Measurements from ENCODE around the gene RASGRF1. TPM values are rescaled to one million over a fixed set of nuclear protein-coding genes. Genes with fewer than 3 reads are reported as not detected.
A peak's percentile ranks its signal among the peaks of the same experiment; 100 is the strongest.

RASGRF1 gene
- total and polyA plus RNA-seq, 2 donors (not counting 1 experiment from before 2014, with no cell fraction given): 1.0 to 9.4 TPM

DNA sequence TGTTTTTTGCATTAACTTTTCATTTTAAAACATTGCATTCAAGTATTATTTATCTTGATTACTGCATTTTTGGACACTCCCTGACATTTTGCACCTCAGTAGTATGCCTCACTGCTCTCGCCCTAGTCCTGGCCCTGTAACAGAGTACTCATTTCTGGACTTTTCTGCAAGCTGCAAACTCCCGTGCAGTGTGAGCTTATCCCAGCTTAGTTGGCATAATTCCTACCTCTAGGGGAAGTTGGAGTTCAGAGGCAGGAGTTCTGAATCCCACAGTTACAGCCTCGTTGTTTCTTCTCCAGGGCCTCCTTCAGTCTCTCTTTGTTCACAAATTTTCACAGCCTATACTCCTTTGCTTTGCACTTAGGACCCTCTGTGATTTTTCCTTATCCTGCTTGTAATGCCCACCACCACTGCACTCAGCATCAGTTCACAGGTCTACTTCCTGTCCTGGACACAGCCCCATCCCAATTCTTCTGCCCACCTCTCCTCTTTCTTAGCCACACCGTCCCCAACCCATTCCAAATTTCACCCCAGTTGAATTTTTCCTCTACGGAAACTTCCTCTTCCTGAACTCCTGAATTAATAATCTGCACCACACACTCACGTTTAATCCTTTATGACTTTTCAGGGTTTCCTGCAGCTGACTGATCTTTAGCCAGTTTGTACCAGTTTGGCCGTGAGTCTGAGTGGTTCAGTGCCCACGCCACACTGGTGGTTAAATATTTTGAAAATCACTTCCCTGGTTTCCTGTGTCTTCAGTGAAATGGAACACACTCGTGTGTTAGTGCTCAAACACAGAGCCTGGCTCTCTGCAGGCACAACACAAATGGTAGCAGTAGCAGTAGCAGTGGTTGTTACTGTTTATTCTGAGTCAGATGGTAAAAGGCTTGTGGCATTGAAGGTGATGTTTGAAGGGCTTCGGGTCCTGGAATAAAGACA is 139.4 kb downstream of the RASGRF1 start:
- H3K36me3 ChIP-seq (replicated peaks in 1 of 2; ENCODE audit: control extremely low read depth in 1 of 2, control insufficient read depth in 1 of 2, extremely low read depth in 1 of 2, insufficient read depth in 2 of 2, low read length in 1 of 2): no peaks in the 10 kb centered on the region
- H3K9me3 ChIP-seq (ENCODE audit: control extremely low read depth in 1 of 3, control insufficient read depth in 2 of 3, insufficient read depth in 1 of 3, low read length in 2 of 3): no peaks in the 10 kb centered on the region
- no peaks in the 10 kb centered on the region for H3K79me2 ChIP-seq (ENCODE audit: control insufficient read depth, insufficient read depth, low read length)
- H3K4me1 Mint-ChIP-seq: peaks cover 31% of the 10 kb centered on the region
- H3K27ac ChIP-seq (ENCODE audit: low read length in 2 of 2): no peak overlapping the region
- peak overlapping the region; percentile 69 for H3K4me3 Mint-ChIP-seq
- intact Hi-C loops (cut with micrococcal nuclease): no loop called here
- peak overlapping the region; percentile 1 for H3K27ac Mint-ChIP-seq
- peaks cover 15 to 19% of the 10 kb centered on the region in 2 donors for H3K4me1 ChIP-seq (ENCODE audit: control insufficient read depth in 2 of 2, insufficient read depth in 2 of 2, low read length in 2 of 2)
- no peak overlapping the region for H2AFZ ChIP-seq (ENCODE audit: insufficient read depth, low read depth, low read length, poor library complexity, severe bottlenecking)
- H3K27me3 ChIP-seq (replicated peaks in 1 of 4; ENCODE audit: control extremely low read depth in 1 of 4, control insufficient read depth in 3 of 4, insufficient read depth in 4 of 4, low read length in 3 of 4): no peaks in the 10 kb centered on the region
- ChIA-PET CTCF (interaction anchor here (1.7 to 2.2 kb wide), 2 partner anchors 74 to 233 kb away, joined by 5 to 8 read pairs; no protein-coding TSS in a partner anchor), POLR2A (no interaction called here)
- no peaks in the 10 kb centered on the region for H3K9me3 Mint-ChIP-seq (ENCODE audit: insufficient read depth)
- TF ChIP-seq, protein P1, sequence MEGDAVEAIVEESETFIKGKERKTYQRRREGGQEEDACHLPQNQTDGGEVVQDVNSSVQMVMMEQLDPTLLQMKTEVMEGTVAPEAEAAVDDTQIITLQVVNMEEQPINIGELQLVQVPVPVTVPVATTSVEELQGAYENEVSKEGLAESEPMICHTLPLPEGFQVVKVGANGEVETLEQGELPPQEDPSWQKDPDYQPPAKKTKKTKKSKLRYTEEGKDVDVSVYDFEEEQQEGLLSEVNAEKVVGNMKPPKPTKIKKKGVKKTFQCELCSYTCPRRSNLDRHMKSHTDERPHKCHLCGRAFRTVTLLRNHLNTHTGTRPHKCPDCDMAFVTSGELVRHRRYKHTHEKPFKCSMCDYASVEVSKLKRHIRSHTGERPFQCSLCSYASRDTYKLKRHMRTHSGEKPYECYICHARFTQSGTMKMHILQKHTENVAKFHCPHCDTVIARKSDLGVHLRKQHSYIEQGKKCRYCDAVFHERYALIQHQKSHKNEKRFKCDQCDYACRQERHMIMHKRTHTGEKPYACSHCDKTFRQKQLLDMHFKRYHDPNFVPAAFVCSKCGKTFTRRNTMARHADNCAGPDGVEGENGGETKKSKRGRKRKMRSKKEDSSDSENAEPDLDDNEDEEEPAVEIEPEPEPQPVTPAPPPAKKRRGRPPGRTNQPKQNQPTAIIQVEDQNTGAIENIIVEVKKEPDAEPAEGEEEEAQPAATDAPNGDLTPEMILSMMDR (IDR thresholded peaks at IDR 0.05): no peak
- TF ChIP-seq EZH2 (IDR thresholded peaks at IDR 0.05; ENCODE audit: borderline replicate concordance, insufficient read depth, low read depth, low read length, poor library complexity, severe bottlenecking): no peak
- DNase-seq: peak; percentile 41
- no peak overlapping the region for H3K9ac ChIP-seq (ENCODE audit: low read length)
- H3K27me3 Mint-ChIP-seq: no peaks in the 10 kb centered on the region
- peak overlapping the region in 1 of 5 experiments; percentile 11 for H3K4me3 ChIP-seq (ENCODE audit: control extremely low read depth in 1 of 5, extremely low read depth in 1 of 5, insufficient read depth in 1 of 5, low read depth in 2 of 5, low read length in 4 of 5)
- WGBS (ENCODE audit: insufficient coverage): 34% methylated on average over 8 of the region's 10 CpGs
- peak overlapping the region; percentile 60 for H3K4me2 ChIP-seq (replicated peaks; ENCODE audit: low read depth, low read length, poor library complexity, severe bottlenecking)
- peak; percentile 80 for ATAC-seq (ENCODE audit: low read depth)
- H4K20me1 ChIP-seq (ENCODE audit: control insufficient read depth, insufficient read depth, low read length, poor library complexity, severe bottlenecking): no peaks in the 10 kb centered on the region

DNA sequence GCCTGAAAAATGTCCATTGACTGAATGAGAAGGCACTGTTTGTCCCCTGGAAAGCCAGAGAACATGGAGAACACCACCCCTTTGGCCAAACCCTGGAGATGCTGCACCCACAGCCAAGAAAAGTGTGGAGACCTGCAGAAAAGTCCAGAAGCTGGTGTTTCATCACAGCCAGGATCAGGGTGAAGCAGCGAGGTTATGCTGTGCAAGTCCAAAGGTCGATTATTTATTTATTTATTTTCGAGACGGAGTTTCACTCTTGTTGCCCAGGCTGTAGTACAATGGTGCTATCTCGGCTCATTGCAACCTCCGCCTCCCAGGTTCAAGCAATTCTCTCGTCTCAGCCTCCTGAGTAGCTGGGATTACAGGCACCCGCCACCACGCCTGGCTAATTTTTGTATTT is 140.2 kb downstream of the RASGRF1 start:
- H3K79me2 ChIP-seq (ENCODE audit: control insufficient read depth, insufficient read depth, low read length): peaks cover 6% of the 10 kb centered on the region
- H4K20me1 ChIP-seq (ENCODE audit: control insufficient read depth, insufficient read depth, low read length, poor library complexity, severe bottlenecking): no peaks in the 10 kb centered on the region
- no peak overlapping the region for H3K4me3 ChIP-seq (ENCODE audit: control extremely low read depth in 1 of 5, extremely low read depth in 1 of 5, insufficient read depth in 1 of 5, low read depth in 2 of 5, low read length in 4 of 5)
- intact Hi-C loops (cut with micrococcal nuclease): no loop called here
- no peak for ATAC-seq (ENCODE audit: low read depth)
- DNase-seq: no peak
- no peak overlapping the region for H3K9ac ChIP-seq (ENCODE audit: low read length)
- Mint-ChIP-seq H3K4me3 (no peak overlapping the region), H3K9me3 (ENCODE audit: insufficient read depth) (no peaks in the 10 kb centered on the region), H3K27ac (no peak overlapping the region), H3K27me3 (no peaks in the 10 kb centered on the region), H3K4me1 (peaks cover 32% of the 10 kb centered on the region)
- H3K27me3 ChIP-seq (replicated peaks in 1 of 4; ENCODE audit: control extremely low read depth in 1 of 4, control insufficient read depth in 3 of 4, insufficient read depth in 4 of 4, low read length in 3 of 4): no peaks in the 10 kb centered on the region
- CTCF ChIA-PET: interaction anchor here (0.9 to 2.2 kb wide), 3 partner anchors 57 to 234 kb away, joined by 3 to 8 read pairs (median 5); no protein-coding TSS in a partner anchor
- H3K36me3 ChIP-seq (replicated peaks in 1 of 2; ENCODE audit: control extremely low read depth in 1 of 2, control insufficient read depth in 1 of 2, extremely low read depth in 1 of 2, insufficient read depth in 2 of 2, low read length in 1 of 2): no peaks in the 10 kb centered on the region
- TF ChIP-seq, protein P1 (IDR thresholded peaks at IDR 0.05): no peak
- TF ChIP-seq EZH2 (IDR thresholded peaks at IDR 0.05; ENCODE audit: borderline replicate concordance, insufficient read depth, low read depth, low read length, poor library complexity, severe bottlenecking): no peak
- no peak overlapping the region for H3K4me2 ChIP-seq (replicated peaks; ENCODE audit: low read depth, low read length, poor library complexity, severe bottlenecking)
- POLR2A ChIA-PET: no interaction called here
- WGBS (ENCODE audit: insufficient coverage): 98% methylated on average over 4 of the region's 9 CpGs
- H3K4me1 ChIP-seq (ENCODE audit: control insufficient read depth in 2 of 2, insufficient read depth in 2 of 2, low read length in 2 of 2): peaks cover 19% of the 10 kb centered on the region in 2 donors
- H3K9me3 ChIP-seq (ENCODE audit: control extremely low read depth in 1 of 3, control insufficient read depth in 2 of 3, insufficient read depth in 1 of 3, low read length in 2 of 3): no peaks in the 10 kb centered on the region
- H3K27ac ChIP-seq (ENCODE audit: low read length in 2 of 2): no peak overlapping the region
- H2AFZ ChIP-seq (ENCODE audit: insufficient read depth, low read depth, low read length, poor library complexity, severe bottlenecking): no peak overlapping the region

Data from B cell (primary cell).